ENCODE results near the gene CHEK2. TPM values are rescaled to one million over a fixed set of nuclear protein-coding genes. Genes with fewer than 3 reads are reported as not detected.
"Not testable (repeated sequence)": the region's sequence is repeated elsewhere in the genome, so short reads cannot be mapped to it uniquely, and the experiment has no call there.

Gene CHEK2
- total and polyA plus RNA-seq, 2 of the 4 experiments (the other 2 are of a cell fraction), result 9.9 to 16.1 TPM

DNA sequence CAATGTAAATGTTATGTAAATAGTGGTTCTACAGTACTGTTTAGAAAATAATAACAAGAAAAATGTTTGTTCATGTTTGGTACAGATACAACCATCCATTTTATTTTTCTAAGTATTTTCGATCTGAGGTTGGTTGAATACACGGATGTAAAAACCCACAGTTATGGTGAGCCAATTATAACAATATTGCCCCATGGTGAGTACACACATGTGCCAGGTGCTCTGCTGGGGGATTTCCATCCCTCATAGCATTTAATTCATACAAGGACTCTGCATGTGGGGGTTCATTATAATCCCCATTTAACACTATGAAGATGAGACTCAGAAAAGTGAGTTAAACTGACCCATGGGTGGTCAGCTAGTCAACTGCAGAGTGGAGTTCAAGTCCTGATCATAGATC lies 38.7 kb downstream of the CHEK2 start:
- no peak overlapping the region for H2AK9ac ChIP-seq (replicated peaks; ENCODE audit: low read depth, low read length, poor library complexity)
- H3K9me3 ChIP-seq (ENCODE audit: control insufficient read depth, insufficient read depth, low read length), result no peaks in the 10 kb centered on the region
- no peak overlapping the region for H3K27ac ChIP-seq (ENCODE audit: insufficient read depth, low read length)
- H2BK20ac ChIP-seq (ENCODE audit: low read depth, low read length), result no peak overlapping the region
- H3K4me1 ChIP-seq (ENCODE audit: control insufficient read depth, insufficient read depth, low read length), result no peaks in the 10 kb centered on the region; the same call in 1 of the 2 replicates
- H3K36me3 ChIP-seq (ENCODE audit: control insufficient read depth, insufficient read depth, low read length), result 0 out of 2 replicates have a peak, but pooled peaks cover 2% of the 10 kb centered on the region
- no peak overlapping the region for H3K18ac ChIP-seq (ENCODE audit: low read depth, low read length)
- H3K14ac ChIP-seq (replicated peaks; ENCODE audit: low read depth, low read length), result no peak overlapping the region
- ATAC-seq (ENCODE audit: low read depth) (no peak), DNase-seq (no peak)
- H4K5ac ChIP-seq (ENCODE audit: low read depth, low read length), result no peak overlapping the region
- CTCF ChIA-PET, result no interaction called here
- H3K4me2 ChIP-seq (ENCODE audit: low read depth, low read length), result no peak overlapping the region
- no peaks in the 10 kb centered on the region for H4K20me1 ChIP-seq (ENCODE audit: insufficient read depth, low read length)
- no peaks in the 10 kb centered on the region; the same call in 1 of the 2 replicates for H3K9me1 ChIP-seq (ENCODE audit: insufficient read depth, low read length)
- no peak overlapping the region for H3K23ac ChIP-seq (ENCODE audit: low read depth, low read length)
- H3K56ac ChIP-seq (ENCODE audit: extremely low read depth, insufficient read depth, low read length), result no peak overlapping the region
- no peaks in the 10 kb centered on the region for H3K79me1 ChIP-seq (ENCODE audit: low read depth in 1 of 2, low read length in 2 of 2)
- H3K4me3 ChIP-seq (ENCODE audit: insufficient read depth, low read depth, low read length), result no peak overlapping the region
- no peak overlapping the region for H4K8ac ChIP-seq (ENCODE audit: low read depth in 2 of 2, low read length in 2 of 2)
- WGBS, 2 experiments (ENCODE audit: extremely low coverage in 2 of 2, insufficient read length in 1 of 2), result no CpG with 5 or more reads among the region's 2 CpGs
- H3K27me3 ChIP-seq (ENCODE audit: control insufficient read depth, insufficient read depth, low read length), result no peaks in the 10 kb centered on the region
- POLR2A ChIA-PET (ENCODE audit: unreplicated experiment), result interaction anchor here (0.6 kb wide), 1 partner anchor 67 kb away, joined by 4 read pairs; no protein-coding TSS in a partner anchor
- no peak overlapping the region for H2BK120ac ChIP-seq (ENCODE audit: low read depth, low read length)
- H2AK5ac ChIP-seq (ENCODE audit: low read depth, low read length), result no peak overlapping the region
- no peak overlapping the region for H2AFZ ChIP-seq (replicated peaks; ENCODE audit: low read length, poor library complexity)
- H2BK5ac ChIP-seq (ENCODE audit: low read depth, low read length, poor library complexity, severe bottlenecking), result no peak overlapping the region
- BruUV-seq (replicated peaks), result no TSS peak
- H2BK15ac ChIP-seq (ENCODE audit: low read depth, low read length), result no peak overlapping the region
- no peak overlapping the region for H4K91ac ChIP-seq (ENCODE audit: insufficient read depth, low read depth, low read length)
- dilution Hi-C loops (cut with HindIII; ENCODE audit: low sequenced_read_pairs, unreplicated experiment) (no loop called here), intact Hi-C loops (cut with micrococcal nuclease) (no loop called here), in situ Hi-C loops (cut with MboI; ENCODE audit: low sequenced_read_pairs) (no loop called here)
- no peak overlapping the region for H3K9ac ChIP-seq (ENCODE audit: low read depth, low read length)
- TF ChIP-seq CHD1 (IDR thresholded peaks at IDR 0.05; ENCODE audit: low read depth, low read length), result no peak
- no peak overlapping the region for H3K4ac ChIP-seq (ENCODE audit: low read depth, low read length)

- dilution Hi-C loops (cut with HindIII; ENCODE audit: low sequenced_read_pairs, unreplicated experiment); H3K4me3 ChIP-seq (ENCODE audit: insufficient read depth, low read depth, low read length); H3K9me3 ChIP-seq (ENCODE audit: control insufficient read depth, insufficient read depth, low read length); H2AFZ ChIP-seq (replicated peaks; ENCODE audit: low read length, poor library complexity); H2AK9ac ChIP-seq (replicated peaks; ENCODE audit: low read depth, low read length, poor library complexity); ATAC-seq (ENCODE audit: low read depth); intact Hi-C loops (cut with micrococcal nuclease); H3K18ac ChIP-seq (ENCODE audit: low read depth, low read length); H3K9me1 ChIP-seq (ENCODE audit: insufficient read depth, low read length); in situ Hi-C loops (cut with MboI; ENCODE audit: low sequenced_read_pairs); H4K5ac ChIP-seq (ENCODE audit: low read depth, low read length); H2BK5ac ChIP-seq (ENCODE audit: low read depth, low read length, poor library complexity, severe bottlenecking); BruUV-seq (replicated peaks); H4K20me1 ChIP-seq (ENCODE audit: insufficient read depth, low read length); H3K14ac ChIP-seq (replicated peaks; ENCODE audit: low read depth, low read length); H3K36me3 ChIP-seq (ENCODE audit: control insufficient read depth, insufficient read depth, low read length); H2BK15ac ChIP-seq (ENCODE audit: low read depth, low read length); H3K79me1 ChIP-seq (ENCODE audit: low read depth in 1 of 2, low read length in 2 of 2); H3K9ac ChIP-seq (ENCODE audit: low read depth, low read length); H3K56ac ChIP-seq (ENCODE audit: extremely low read depth, insufficient read depth, low read length); H3K4me2 ChIP-seq (ENCODE audit: low read depth, low read length); H2BK120ac ChIP-seq (ENCODE audit: low read depth, low read length); H3K27me3 ChIP-seq (ENCODE audit: control insufficient read depth, insufficient read depth, low read length); H4K91ac ChIP-seq (ENCODE audit: insufficient read depth, low read depth, low read length); H3K4me1 ChIP-seq (ENCODE audit: control insufficient read depth, insufficient read depth, low read length); H4K8ac ChIP-seq (ENCODE audit: low read depth in 2 of 2, low read length in 2 of 2); H3K27ac ChIP-seq (ENCODE audit: insufficient read depth, low read length); H2AK5ac ChIP-seq (ENCODE audit: low read depth, low read length); CTCF ChIA-PET; DNase-seq; H2BK20ac ChIP-seq (ENCODE audit: low read depth, low read length); H3K23ac ChIP-seq (ENCODE audit: low read depth, low read length); H3K4ac ChIP-seq (ENCODE audit: low read depth, low read length): not testable (repeated sequence)
- POLR2A ChIA-PET (ENCODE audit: unreplicated experiment), result interaction anchor here (0.6 kb wide), 1 partner anchor 12 kb away, joined by 5 read pairs; no protein-coding TSS in a partner anchor
- WGBS, 2 experiments (ENCODE audit: extremely low coverage in 2 of 2, insufficient read length in 1 of 2), result no CpG with 5 or more reads among the region's 6 CpGs
These were observed 48.4 kb downstream of the CHEK2 start for GRCh38 chr22:28693041-28693760.
